Effector memory CD8-positive, alpha-beta T cell (primary cell): ENCODE measurements around the gene CD63.
A peak's percentile ranks its signal among the peaks of the same experiment; 100 is the strongest.

Source experiments
- ATAC-seq: fragments of 150-1000 bp; cut with Tn5 transposase; replicated peaks from 2 replicates; pipeline ENCODE4 v1.10.0; 2021; ENCODE audit warnings: mild to moderate bottlenecking, moderate library complexity
- DNase-seq, 3 experiments: peaks; one replicate each; pipeline ENCODE4 v3.0.0; 2021
- H3K27ac Mint-ChIP-seq, 2 donors: one replicate each; pipeline ENCODE4 v1.8.0; 2022; ENCODE audit warnings: mild to moderate bottlenecking in 2 of 2, mixed read lengths in 2 of 2, moderate library complexity in 2 of 2
- H3K27me3 Mint-ChIP-seq, 2 donors: one replicate each; pipeline ENCODE4 v1.8.0; 2022; ENCODE audit warnings: mixed read lengths in 2 of 2
- H3K36me3 Mint-ChIP-seq: one replicate; pipeline ENCODE4 v1.8.0; 2022; ENCODE audit warnings: mild to moderate bottlenecking, moderate library complexity, mixed read lengths; ENCODE audit not compliant: insufficient read depth
- H3K4me1 Mint-ChIP-seq, 2 donors: one replicate each; pipeline ENCODE4 v1.8.0; 2022; ENCODE audit warnings: low read depth in 2 of 2, mixed read lengths in 2 of 2
- H3K4me3 Mint-ChIP-seq, 2 donors: one replicate each; pipeline ENCODE4 v1.8.0; 2022; ENCODE audit warnings: mild to moderate bottlenecking in 2 of 2, mixed read lengths in 2 of 2, moderate library complexity in 2 of 2
- H3K9me3 Mint-ChIP-seq, 2 donors: one replicate each; pipeline ENCODE4 v1.8.0; 2022; ENCODE audit warnings: mixed read lengths in 2 of 2

Gene CD63

GRCh38 chr12:55736076-55736475 lies 7.3 kb upstream of the CD63 start:
- no peaks in the 10 kb centered on the region for H3K9me3 Mint-ChIP-seq
- DNase-seq = no peak
- peaks cover 17 to 27% of the 10 kb centered on the region in 2 donors for H3K4me1 Mint-ChIP-seq
- ATAC-seq = no peak
- peaks cover 5% of the 10 kb centered on the region for H3K36me3 Mint-ChIP-seq
- no peaks in the 10 kb centered on the region for H3K27me3 Mint-ChIP-seq
- H3K4me3 Mint-ChIP-seq = no peak overlapping the region
- H3K27ac Mint-ChIP-seq = no peak overlapping the region

DNA sequence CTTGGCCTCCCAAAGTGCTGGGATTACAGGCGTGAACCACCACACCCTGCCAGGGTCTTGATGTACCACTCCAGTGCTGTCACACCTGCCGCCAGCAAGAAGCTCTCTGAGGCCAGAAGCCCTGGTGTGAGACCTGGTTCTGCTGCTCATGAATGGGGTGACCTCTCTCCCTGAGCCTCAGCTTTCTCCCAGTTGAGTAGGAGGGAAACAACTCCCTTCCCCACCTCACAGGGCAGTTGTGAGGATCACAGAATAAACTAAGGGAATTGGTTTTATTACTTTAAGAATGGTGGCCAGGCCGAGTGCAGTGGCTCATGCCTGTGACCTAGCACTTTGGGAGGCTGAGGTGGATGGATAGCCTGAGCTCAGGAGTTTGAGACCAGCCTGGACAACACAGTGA lies 5.8 kb upstream of the CD63 start:
- peak overlapping the region in 1 of 2 donors; percentile 41 for H3K27ac Mint-ChIP-seq

DNA sequence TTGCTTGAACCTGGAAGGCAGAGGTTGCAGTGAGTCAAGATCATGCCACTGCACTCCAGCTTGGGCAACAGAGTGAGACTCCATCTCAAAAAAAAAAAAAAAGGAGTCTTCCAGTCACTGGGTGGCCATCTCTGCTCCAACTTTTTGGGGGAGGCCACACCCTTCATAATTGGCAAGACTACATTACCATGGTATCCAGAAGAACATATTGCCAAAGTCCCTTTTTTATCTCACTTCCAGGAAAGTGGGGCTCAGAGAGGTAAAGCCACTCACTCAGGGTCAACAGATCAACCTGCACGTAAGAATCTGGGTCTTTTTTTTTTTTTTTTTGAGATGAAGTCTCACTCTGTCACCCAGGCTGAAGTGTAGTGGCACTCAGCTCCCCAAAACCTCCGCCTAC lies 5.0 kb upstream of the CD63 start:
- no peak for DNase-seq
- Mint-ChIP-seq H3K9me3 (no peaks in the 10 kb centered on the region), H3K4me3 (no peak overlapping the region), H3K27ac (no peak overlapping the region), H3K36me3 (peaks cover 14% of the 10 kb centered on the region), H3K27me3 (no peaks in the 10 kb centered on the region), H3K4me1 (peaks cover 34 to 43% of the 10 kb centered on the region in 2 donors)
- ATAC-seq = no peak

More for the DNA sequence above, 5.8 kb upstream of the CD63 start:
- ATAC-seq = no peak
- Mint-ChIP-seq H3K4me3 (no peak overlapping the region), H3K36me3 (peaks cover 8% of the 10 kb centered on the region), H3K27me3 (no peaks in the 10 kb centered on the region), H3K9me3 (no peaks in the 10 kb centered on the region), H3K4me1 (peaks cover 32 to 41% of the 10 kb centered on the region in 2 donors)
- no peak for DNase-seq

- DNase-seq (no peak), ATAC-seq (no peak)
- Mint-ChIP-seq H3K4me3 (no peak overlapping the region), H3K4me1 (peaks cover 30 to 37% of the 10 kb centered on the region in 2 donors), H3K36me3 (peaks cover 10% of the 10 kb centered on the region), H3K27me3 (no peaks in the 10 kb centered on the region), H3K9me3 (no peaks in the 10 kb centered on the region), H3K27ac (peak overlapping the region in 1 of 2 donors; percentile 72)
Observed at GRCh38 chr12:55733021-55733555, 4.3 kb upstream of the CD63 start.

GRCh38 chr12:55732288-55732687 lies 3.5 kb upstream of the CD63 start:
- no peak for ATAC-seq
- Mint-ChIP-seq H3K4me1 (peaks cover 29 to 37% of the 10 kb centered on the region in 2 donors), H3K27ac (peak overlapping the region; percentile 6 to 72), H3K36me3 (peaks cover 9% of the 10 kb centered on the region), H3K9me3 (no peaks in the 10 kb centered on the region), H3K4me3 (no peak overlapping the region), H3K27me3 (no peaks in the 10 kb centered on the region)
- no peak for DNase-seq

- H3K4me3 Mint-ChIP-seq = peak overlapping the region; percentile 88 to 90
- peaks cover 24% of the 10 kb centered on the region for H3K36me3 Mint-ChIP-seq
- DNase-seq (peak in 1 of 3 experiments; percentile 28), ATAC-seq (peak; percentile 56)
- no peaks in the 10 kb centered on the region for H3K27me3 Mint-ChIP-seq
- H3K27ac Mint-ChIP-seq = peak overlapping the region; percentile 82 to 92
- peaks cover 35 to 40% of the 10 kb centered on the region in 2 donors for H3K4me1 Mint-ChIP-seq
- no peaks in the 10 kb centered on the region for H3K9me3 Mint-ChIP-seq
Observed at GRCh38 chr12:55729819-55730818, 1.3 kb upstream of the CD63 start.

- DNase-seq = no peak
- H3K27ac Mint-ChIP-seq = peak overlapping the region in 1 of 2 donors; percentile 84
- peak overlapping the region; percentile 88 to 90 for H3K4me3 Mint-ChIP-seq
- no peaks in the 10 kb centered on the region for H3K27me3 Mint-ChIP-seq
- ATAC-seq = peak; percentile 1
- H3K36me3 Mint-ChIP-seq = peaks cover 26% of the 10 kb centered on the region
- H3K4me1 Mint-ChIP-seq = peaks cover 39 to 45% of the 10 kb centered on the region in 2 donors
- H3K9me3 Mint-ChIP-seq = no peaks in the 10 kb centered on the region
Observed at GRCh38 chr12:55728186-55728938, 447 bp downstream of the CD63 start.

DNA sequence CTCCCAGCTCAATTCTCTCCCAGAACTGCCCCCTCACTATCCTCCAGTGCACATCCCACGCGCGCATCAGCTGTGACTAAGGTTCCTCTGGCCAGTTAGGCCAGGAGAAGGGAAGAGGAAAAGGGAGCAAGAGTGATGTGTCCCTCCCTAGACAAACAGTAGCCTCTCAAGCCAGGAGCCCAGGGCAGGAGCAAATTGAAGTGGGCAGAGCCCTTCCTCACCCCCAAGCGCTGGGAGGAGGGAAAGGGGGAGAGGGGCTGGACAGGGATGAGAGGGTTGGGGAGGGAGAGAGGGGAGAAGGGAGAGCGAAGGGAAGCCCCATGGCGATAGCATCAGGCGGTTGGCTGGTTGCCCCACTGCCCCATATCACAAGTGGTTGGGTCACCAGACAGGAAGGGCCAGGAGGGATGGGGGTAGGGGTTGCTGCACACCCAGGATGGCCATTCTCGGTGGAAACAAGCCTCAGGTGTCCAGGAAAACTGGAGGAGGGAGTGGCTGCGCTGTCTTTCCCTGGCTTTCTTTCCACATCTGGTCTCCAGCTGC lies 1.1 kb downstream of the CD63 start:
- H3K4me3 Mint-ChIP-seq = peak overlapping the region; percentile 88 to 90
- H3K27me3 Mint-ChIP-seq = no peaks in the 10 kb centered on the region
- no peak for DNase-seq
- peak overlapping the region; percentile 84 to 96 for H3K27ac Mint-ChIP-seq
- peaks cover 39 to 45% of the 10 kb centered on the region in 2 donors for H3K4me1 Mint-ChIP-seq
- H3K36me3 Mint-ChIP-seq = peaks cover 26% of the 10 kb centered on the region
- no peaks in the 10 kb centered on the region for H3K9me3 Mint-ChIP-seq
- no peak for ATAC-seq

GRCh38 chr12:55726971-55727370 lies 1.8 kb downstream of the CD63 start:
- Mint-ChIP-seq H3K27ac (peak overlapping the region; percentile 84 to 96), H3K36me3 (peaks cover 26% of the 10 kb centered on the region), H3K4me3 (peak overlapping the region; percentile 88 to 90), H3K4me1 (peaks cover 36 to 41% of the 10 kb centered on the region in 2 donors), H3K27me3 (no peaks in the 10 kb centered on the region), H3K9me3 (no peaks in the 10 kb centered on the region)
- no peak for ATAC-seq
- DNase-seq = no peak

DNA sequence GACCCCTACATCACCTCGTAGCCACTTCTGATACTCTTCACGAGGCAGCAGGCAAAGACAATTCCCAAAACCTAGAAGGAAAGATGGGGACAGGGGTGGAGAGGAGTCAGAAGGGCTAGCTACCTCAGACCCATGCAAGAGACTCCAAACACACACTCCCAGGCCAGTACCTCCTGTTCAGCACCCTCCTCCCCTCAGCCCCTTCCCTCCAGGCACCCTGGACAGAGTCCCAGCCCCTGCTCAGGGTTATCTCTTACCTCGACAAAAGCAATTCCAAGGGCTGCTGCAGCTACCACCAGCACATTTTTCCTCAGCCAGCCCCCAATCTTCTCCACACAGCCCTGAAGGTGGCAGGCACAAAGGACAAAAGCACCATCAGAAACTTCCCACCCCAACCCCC lies 3.3 kb downstream of the CD63 start:
- no peaks in the 10 kb centered on the region for H3K9me3 Mint-ChIP-seq
- peak overlapping the region in 1 of 2 donors; percentile 96 for H3K27ac Mint-ChIP-seq
- H3K36me3 Mint-ChIP-seq = peaks cover 26% of the 10 kb centered on the region
- ATAC-seq (no peak), DNase-seq (no peak)
- peak overlapping the region in 1 of 2 donors; percentile 4 for H3K4me3 Mint-ChIP-seq
- no peaks in the 10 kb centered on the region for H3K27me3 Mint-ChIP-seq
- peaks cover 34 to 37% of the 10 kb centered on the region in 2 donors for H3K4me1 Mint-ChIP-seq

DNA sequence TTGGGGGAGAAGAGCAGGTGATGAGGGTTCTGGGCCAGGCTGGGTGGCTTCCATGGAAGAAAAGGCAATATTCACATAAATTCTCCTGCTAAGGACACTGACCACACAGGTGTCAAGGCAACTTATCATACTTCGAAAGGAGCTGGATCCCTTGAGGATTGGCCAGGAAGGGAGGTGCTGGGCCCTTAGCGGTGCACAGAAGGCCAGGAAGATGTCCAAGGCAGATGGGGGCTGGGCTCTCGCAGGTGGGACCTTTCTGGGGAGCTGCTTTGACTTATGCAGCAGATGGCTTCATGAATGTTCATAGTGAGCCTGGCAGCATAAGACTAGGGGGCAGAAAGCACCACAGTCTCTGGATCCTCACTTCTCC lies 3.9 kb downstream of the CD63 start:
- ATAC-seq = no peak
- no peaks in the 10 kb centered on the region for H3K27me3 Mint-ChIP-seq
- no peaks in the 10 kb centered on the region for H3K9me3 Mint-ChIP-seq
- H3K4me1 Mint-ChIP-seq = peaks cover 27 to 30% of the 10 kb centered on the region in 2 donors
- peak overlapping the region in 1 of 2 donors; percentile 13 for H3K27ac Mint-ChIP-seq
- H3K4me3 Mint-ChIP-seq = no peak overlapping the region
- peaks cover 26% of the 10 kb centered on the region for H3K36me3 Mint-ChIP-seq
- no peak for DNase-seq

DNA sequence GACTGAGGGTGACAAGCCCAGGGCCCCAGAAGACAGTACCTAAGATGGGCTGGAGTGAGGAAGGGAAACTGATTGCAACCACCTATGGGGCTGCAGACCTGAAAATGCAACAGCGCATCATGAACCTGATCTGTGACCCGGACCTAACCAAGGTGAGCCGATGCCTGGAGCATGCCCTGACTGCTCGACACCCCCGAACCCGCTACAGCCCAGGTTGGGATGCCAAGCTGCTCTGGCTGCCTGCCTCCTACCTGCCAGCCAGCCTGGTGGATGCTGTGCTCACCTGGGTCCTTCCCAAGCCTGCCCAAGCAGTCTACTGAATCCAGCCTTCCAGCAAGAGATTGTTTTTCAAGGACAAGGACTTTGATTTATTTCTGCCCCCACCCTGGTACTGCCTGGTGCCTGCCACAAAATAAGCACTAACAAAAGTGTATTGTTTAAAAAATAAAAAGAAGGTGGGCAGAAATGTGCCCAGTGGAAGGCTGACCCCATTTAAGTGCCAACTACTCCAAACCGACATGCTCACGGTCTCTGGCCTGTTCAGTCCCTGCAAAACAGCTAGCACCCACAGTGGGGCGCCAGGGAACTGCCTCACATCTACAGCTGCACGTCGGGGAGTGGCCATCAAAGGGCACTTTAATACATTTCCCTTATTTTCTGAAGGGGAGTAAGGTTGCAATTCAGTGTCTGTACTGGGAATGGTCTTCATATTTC lies 4.4 kb downstream of the CD63 start:
- H3K4me1 Mint-ChIP-seq = peaks cover 22 to 25% of the 10 kb centered on the region in 2 donors
- ATAC-seq (peak; percentile 48), DNase-seq (peak; percentile 57 to 68 (median 58))
- no peaks in the 10 kb centered on the region for H3K27me3 Mint-ChIP-seq
- peaks cover 22% of the 10 kb centered on the region for H3K36me3 Mint-ChIP-seq
- H3K27ac Mint-ChIP-seq = peak overlapping the region in 1 of 2 donors; percentile 74
- no peaks in the 10 kb centered on the region for H3K9me3 Mint-ChIP-seq
- no peak overlapping the region for H3K4me3 Mint-ChIP-seq
